Mesothelial cell of epicardium (in vitro differentiated cells): ENCODE measurements around the gene SPNS3. TPM values are rescaled to one million over a fixed set of nuclear protein-coding genes. Genes with fewer than 3 reads are reported as not detected.

Source experiments
- DNase-seq, 2 experiments: peaks; one replicate each; pipeline ENCODE4 v3.0.0; 2021; ENCODE audit warnings: low spot score in 2 of 2; ENCODE audit not compliant: unreplicated experiment in 2 of 2
- H3K27ac Mint-ChIP-seq: 2 replicates; pipeline ENCODE4 v1.8.0; 2021; ENCODE audit warnings: mixed read lengths
- H3K27me3 Mint-ChIP-seq: 2 replicates; pipeline ENCODE4 v1.8.0; 2021; ENCODE audit warnings: low read depth, mixed read lengths
- H3K36me3 Mint-ChIP-seq: 2 replicates; pipeline ENCODE4 v1.8.0; 2021; ENCODE audit warnings: mixed read lengths
- H3K4me1 Mint-ChIP-seq: 2 replicates; pipeline ENCODE4 v1.8.0; 2021; ENCODE audit warnings: mixed read lengths
- H3K4me3 Mint-ChIP-seq: 2 replicates; pipeline ENCODE4 v1.8.0; 2021; ENCODE audit warnings: mild to moderate bottlenecking, moderate library complexity, mixed read lengths
- H3K9me3 Mint-ChIP-seq: 2 replicates; pipeline ENCODE4 v1.8.0; 2021; ENCODE audit warnings: mixed read lengths
- total RNA-seq: library from RNA; stranded (reverse); gene quantifications from 3 replicates; pipeline ENCODE4 v1.2.1, GENCODE V29; 2021
- TF ChIP-seq, protein P1 (sequence below): fragments of 200-600 bp; sonication (generic); IDR thresholded peaks from one replicate; pipeline ENCODE4 v1.5.0; 2021; ENCODE audit warnings: antibody characterized with exemption; ENCODE audit not compliant: unreplicated experiment

The SPNS3 gene
- total RNA-seq, 1 donor from 2014 or later, result not detected

DNA sequence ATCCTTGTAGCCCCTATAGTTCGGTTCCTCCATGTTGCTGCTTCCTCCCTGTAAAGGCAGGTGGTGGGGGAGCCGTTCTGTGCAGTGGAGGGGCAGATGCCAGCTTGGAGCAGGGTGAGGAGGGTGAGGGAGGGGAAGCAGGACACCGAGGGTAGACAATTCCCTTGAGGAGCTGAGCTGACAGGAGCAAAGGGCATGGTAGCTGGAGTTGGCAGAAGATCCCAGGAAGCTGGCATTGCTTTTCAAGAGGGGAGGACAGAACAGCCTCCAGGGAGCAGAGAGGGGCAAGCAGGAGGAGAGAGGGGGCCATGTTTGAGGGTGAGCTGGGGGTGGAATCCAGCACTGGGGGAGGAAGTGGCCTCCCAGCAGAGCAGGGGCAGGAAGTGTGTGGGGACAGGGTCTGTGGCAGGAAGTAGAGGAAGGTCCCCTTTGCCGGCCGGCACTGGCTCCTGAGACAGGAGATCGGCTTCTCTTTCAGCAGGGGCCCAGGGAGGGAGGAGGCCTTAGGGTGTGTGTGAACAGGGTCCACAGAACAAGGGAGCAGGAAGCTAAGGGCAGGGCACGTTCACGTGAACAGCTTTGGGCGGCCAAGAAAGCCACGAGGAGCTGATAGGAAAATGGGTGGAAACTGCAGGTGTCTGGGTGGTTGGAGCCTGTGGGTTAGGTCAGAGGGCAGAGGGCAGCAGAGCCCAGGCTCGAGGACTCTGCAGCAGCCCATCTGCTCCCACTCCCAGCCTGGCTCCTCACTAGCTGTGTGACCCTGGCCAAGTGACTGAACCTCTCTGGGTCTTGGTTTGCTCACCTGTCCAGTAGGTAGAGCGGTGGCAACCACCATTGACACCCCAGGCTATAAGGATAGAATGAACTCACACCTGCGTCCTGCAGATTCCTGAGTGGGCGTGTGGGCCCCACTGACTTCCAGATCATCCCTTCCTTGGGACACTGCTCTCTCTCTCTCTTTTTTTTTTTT is 47.5 kb downstream of the SPNS3 start:
- H3K27me3 Mint-ChIP-seq, result no peaks in the 10 kb centered on the region
- no peak overlapping the region for H3K4me3 Mint-ChIP-seq
- TF ChIP-seq, protein P1, sequence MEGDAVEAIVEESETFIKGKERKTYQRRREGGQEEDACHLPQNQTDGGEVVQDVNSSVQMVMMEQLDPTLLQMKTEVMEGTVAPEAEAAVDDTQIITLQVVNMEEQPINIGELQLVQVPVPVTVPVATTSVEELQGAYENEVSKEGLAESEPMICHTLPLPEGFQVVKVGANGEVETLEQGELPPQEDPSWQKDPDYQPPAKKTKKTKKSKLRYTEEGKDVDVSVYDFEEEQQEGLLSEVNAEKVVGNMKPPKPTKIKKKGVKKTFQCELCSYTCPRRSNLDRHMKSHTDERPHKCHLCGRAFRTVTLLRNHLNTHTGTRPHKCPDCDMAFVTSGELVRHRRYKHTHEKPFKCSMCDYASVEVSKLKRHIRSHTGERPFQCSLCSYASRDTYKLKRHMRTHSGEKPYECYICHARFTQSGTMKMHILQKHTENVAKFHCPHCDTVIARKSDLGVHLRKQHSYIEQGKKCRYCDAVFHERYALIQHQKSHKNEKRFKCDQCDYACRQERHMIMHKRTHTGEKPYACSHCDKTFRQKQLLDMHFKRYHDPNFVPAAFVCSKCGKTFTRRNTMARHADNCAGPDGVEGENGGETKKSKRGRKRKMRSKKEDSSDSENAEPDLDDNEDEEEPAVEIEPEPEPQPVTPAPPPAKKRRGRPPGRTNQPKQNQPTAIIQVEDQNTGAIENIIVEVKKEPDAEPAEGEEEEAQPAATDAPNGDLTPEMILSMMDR, result no peak
- no peak for DNase-seq
- H3K36me3 Mint-ChIP-seq, result no peaks in the 10 kb centered on the region
- H3K27ac Mint-ChIP-seq, result peak overlapping the region; percentile 30
- peaks cover 29% of the 10 kb centered on the region for H3K4me1 Mint-ChIP-seq
- no peaks in the 10 kb centered on the region for H3K9me3 Mint-ChIP-seq

- Mint-ChIP-seq H3K9me3 (no peaks in the 10 kb centered on the region), H3K27ac (no peak overlapping the region), H3K36me3 (no peaks in the 10 kb centered on the region), H3K27me3 (no peaks in the 10 kb centered on the region), H3K4me3 (no peak overlapping the region), H3K4me1 (peaks cover 22% of the 10 kb centered on the region)
- no peak for DNase-seq
- TF ChIP-seq, protein P1, result no peak
Measured at GRCh38 chr17:4482338-4483011, 48.7 kb downstream of the SPNS3 start.

DNA sequence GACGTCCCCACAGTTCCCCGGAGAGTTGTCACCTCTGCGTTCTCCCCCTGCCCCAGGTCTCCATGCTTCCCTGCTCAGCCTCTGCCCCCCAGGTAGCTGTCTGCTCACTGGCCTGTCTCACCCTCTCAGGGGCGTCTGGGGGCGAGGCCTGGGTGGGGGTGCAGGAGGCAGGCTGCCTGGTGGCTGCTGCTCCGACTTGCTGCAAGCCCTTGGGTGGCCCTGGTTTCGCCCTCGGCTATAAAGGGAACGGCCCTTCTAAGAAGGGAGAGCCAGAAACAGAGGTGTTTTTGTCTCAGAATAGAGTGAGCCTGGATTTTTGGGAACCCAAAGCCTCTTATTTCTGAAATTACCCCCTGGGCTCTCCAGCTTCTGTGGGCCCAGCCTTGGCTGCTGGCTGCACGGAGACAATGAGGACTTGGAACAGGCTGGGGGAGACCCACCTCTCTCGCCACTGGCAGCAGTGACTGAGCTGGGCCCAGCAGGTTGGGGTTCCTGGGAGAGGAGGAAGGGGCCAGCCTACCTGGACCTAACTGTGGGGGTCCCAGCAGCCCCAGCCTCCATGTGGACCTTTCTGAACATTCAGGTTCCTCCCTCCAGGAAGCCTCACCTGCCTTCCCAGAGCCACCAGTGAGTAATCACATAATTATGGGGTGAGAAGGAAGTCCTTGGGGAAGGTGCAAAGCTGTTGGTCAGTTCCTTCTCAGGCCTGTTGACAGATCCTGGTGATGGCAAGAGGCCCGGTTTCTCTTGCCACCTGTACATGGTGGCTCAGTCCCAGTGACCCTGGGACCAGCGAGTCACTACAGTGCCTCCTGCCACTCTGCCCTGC is 49.5 kb downstream of the SPNS3 start:
- Mint-ChIP-seq H3K27me3 (no peaks in the 10 kb centered on the region), H3K36me3 (no peaks in the 10 kb centered on the region), H3K4me1 (peaks cover 22% of the 10 kb centered on the region), H3K27ac (no peak overlapping the region), H3K9me3 (no peaks in the 10 kb centered on the region), H3K4me3 (no peak overlapping the region)
- TF ChIP-seq, protein P1, result no peak
- no peak for DNase-seq

- H3K4me1 Mint-ChIP-seq, result peaks cover 29% of the 10 kb centered on the region
- TF ChIP-seq, protein P1, result no peak
- no peak overlapping the region for H3K4me3 Mint-ChIP-seq
- H3K9me3 Mint-ChIP-seq, result no peaks in the 10 kb centered on the region
- no peaks in the 10 kb centered on the region for H3K27me3 Mint-ChIP-seq
- no peak overlapping the region for H3K27ac Mint-ChIP-seq
- DNase-seq, result no peak
- no peaks in the 10 kb centered on the region for H3K36me3 Mint-ChIP-seq
Measured at GRCh38 chr17:4485676-4486646, 52.2 kb downstream of the SPNS3 start.
